ENCODE results near the gene OOSP3.
"Not testable (repeated sequence)": the region's sequence is repeated elsewhere in the genome, so short reads cannot be mapped to it uniquely, and the experiment has no call there.

Gene OOSP3, protein sequence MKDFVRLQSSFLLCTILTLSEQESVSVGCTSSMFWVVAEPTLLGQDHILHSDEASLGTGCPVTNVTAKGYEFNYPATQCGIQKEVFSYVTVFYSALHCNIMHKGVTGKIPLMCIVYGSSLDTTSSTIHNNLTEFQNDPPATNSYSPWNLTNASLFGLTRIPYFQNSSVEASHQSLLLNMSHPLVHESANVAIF

DNA sequence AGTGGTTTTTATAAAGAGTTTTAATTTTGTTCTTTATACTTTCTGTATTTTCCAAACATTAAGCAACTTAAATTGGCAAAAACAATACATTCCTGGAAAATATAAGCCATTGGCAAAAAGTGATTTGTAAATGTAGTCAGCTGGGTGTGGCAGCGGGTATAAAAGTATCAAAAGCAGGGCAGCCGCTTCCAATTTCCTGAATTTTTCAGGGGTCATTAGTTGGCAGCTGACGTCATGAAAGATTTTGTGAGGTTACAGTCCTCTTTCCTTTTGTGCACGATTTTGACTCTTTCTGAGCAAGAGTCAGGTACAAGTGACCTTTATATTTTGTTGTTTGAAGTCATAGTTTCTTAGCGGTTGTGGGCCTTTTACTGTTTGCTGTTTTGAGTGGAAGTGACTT lies at the start of gene OOSP3:
Gene OOSP3 (plus strand): TSS at position 208 of the 400 bp plus-strand sequence. CDS start 27 bp downstream, at position 235.
- in situ Hi-C loops (cut with MboI; ENCODE audit: low sequenced_read_pairs), result no loop called here

DNA sequence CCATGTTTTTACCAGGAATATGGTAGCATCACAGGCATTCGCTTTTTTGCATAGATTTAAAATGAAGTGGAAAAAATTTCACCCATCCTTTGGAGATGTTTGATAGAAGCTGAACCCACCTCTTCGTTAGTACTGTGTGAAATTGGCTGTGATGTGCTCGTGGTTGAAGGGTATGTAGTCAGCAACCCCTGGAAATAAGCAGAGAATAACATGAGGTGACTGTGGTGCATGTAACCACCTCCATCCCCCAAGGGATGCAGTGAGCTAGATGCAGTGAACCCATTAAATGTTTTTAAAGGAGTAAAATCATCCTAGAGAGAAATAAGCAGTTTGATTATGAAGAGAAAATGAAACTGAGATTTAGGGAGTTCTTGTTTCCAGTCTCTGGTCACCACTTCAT lies 49.2 kb upstream of the OOSP3 start:
- in situ Hi-C loops (cut with MboI; ENCODE audit: low sequenced_read_pairs), result loop anchor here (25.0 kb wide), 1 partner anchor 308 kb away; no protein-coding TSS in a partner anchor

DNA sequence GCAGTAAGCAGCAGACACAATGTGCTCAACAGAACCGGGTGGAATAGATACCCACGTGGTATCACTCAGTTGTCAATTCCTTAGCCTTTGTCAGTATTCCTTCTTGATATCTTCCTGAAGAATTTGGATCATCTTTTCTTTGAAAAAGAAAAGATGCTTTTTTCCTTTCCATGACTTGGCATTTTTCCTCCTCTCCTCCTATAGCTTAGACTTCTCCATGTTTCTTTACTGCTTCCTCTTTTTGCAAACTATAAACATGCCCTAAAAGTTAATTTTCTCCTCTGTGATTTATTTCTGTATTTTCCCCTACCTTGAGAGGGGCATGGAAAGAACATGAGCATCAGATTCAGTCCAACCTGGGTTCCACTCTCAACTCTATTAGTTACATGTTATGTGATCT lies 45.0 kb upstream of the OOSP3 start:
- in situ Hi-C loops (cut with MboI; ENCODE audit: low sequenced_read_pairs), result loop anchor here (25.0 kb wide), 1 partner anchor 304 kb away; no protein-coding TSS in a partner anchor

DNA sequence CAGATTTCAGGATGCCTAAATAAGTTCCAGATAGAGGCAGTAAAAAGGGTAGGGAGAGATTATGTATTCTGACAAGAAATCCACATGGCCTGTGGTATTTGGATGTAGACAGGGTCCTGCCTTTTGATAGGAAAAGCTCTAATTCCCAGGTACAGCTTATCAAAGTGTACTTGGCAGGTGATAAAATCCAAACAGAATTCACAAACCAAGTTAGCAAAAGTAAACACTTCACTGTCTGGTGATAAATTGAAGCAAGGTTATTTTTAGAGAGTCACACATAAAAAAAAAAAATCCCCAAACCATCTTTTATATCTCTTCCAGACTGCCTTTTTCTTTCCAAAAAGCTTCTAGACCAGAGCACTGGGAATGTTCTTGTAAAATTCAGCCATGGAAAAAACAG lies 39.0 kb upstream of the OOSP3 start:
- in situ Hi-C loops (cut with MboI; ENCODE audit: low sequenced_read_pairs), result loop anchor here (25.0 kb wide), 1 partner anchor 298 kb away; no protein-coding TSS in a partner anchor

DNA sequence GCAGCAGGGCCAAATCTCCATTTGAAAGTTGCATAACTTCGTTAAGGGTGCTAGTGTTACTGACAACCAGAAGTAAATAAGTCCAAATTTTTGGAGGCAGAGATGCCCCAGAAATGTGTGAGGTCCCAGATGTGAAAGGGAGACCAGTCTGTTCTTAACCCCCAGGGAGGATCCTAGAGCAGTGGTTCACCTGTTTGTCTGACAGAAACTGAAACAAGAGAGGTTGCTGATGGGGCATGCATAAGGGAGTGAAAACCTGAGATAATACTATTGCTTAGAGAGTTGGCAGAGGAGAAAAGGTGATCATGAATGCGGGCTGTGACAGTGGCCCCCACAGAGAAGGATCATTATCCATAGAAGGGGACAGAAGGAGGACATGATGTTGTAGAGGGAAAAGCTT lies 37.1 kb upstream of the OOSP3 start:
- in situ Hi-C loops (cut with MboI; ENCODE audit: low sequenced_read_pairs), result loop anchor here (25.0 kb wide), 1 partner anchor 296 kb away; no protein-coding TSS in a partner anchor

DNA sequence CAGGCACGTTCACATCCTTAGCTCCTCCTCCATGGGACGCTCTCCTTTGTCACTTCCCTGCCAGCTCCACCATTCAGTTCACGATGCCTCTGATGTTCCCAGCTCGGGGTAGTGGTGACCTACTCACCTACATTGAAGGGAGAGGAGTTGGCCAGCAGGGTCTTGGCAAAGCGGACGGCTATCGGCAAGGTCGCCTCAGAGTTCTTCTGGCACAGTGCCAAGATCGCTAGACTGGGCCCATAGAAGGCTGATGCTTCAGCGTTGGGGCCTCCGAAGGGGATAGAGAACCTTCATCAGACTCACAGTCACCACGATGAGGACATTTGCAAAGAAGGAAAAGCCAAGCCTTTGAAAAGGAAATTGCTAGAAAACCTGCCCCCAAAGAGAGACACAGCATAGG lies 36.3 kb upstream of the OOSP3 start:
- in situ Hi-C loops (cut with MboI; ENCODE audit: low sequenced_read_pairs), result loop anchor here (25.0 kb wide), 1 partner anchor 295 kb away; no protein-coding TSS in a partner anchor

DNA sequence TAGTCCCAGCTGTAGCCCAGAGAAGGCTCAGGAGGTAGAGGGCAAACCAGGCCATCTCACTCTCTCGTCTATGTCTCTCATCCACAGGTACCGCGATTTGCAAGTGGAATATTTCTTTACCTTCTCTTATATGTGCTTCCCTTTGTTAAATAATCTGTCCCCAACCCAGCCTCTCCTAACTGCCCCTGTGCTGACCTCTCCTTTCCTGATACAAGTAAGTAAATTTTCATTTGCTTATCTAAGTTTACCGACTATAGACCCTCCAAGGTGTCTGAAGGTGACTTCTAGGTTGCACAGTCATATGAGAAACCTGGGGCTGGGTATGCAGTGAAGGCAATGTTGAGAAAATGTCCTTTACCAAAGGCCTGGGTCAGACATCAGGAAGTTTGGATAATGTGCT lies 33.2 kb upstream of the OOSP3 start, which contains the start of gene CBLIF:
Gene CBLIF (minus strand): TSS at position 101 of the 400 bp plus-strand sequence. CDS start 46 bp downstream, at position 55.
- in situ Hi-C loops (cut with MboI; ENCODE audit: low sequenced_read_pairs), result loop anchor here (25.0 kb wide), 1 partner anchor 292 kb away; no protein-coding TSS in a partner anchor

DNA sequence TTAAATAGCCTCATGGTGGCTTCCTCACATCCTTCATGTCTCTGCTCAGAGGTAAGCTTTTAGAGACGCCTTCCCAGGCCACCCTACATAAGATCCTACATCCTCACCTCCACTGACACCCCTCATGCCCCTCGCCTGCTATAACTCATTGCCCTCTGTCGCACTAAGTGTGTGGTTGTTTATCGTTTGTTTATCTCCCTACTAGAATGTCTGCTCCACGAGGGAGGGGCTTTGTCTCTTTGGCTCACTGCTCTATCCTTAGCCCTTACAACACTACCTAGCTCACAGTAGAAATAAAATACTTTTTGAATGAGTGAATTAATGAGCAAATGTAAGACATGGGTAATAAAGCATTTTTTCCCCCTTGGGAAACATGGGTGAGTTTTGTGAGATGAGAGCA lies 32.0 kb upstream of the OOSP3 start:
- in situ Hi-C loops (cut with MboI; ENCODE audit: low sequenced_read_pairs), result loop anchor here (25.0 kb wide), 1 partner anchor 291 kb away; no protein-coding TSS in a partner anchor

DNA sequence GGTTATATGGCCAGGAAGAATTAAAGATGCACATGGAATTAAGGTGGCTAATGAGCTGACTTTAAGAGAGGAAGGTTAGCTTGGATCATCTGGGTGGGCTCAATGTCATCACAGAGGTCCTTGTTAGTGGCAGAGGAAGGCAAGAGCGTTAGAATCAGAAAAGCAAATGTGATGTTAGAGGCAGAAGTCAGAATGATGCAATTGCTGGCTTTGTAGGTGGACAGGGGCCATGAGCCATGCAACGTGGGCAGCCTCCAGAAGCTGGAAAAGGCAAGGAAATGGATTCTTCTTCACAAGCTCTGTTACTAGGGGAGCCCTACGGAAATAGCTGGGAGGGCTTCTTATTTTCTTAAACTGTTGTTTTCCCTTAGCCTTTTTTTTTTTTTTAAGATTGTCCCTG lies 31.0 kb upstream of the OOSP3 start:
- in situ Hi-C loops (cut with MboI; ENCODE audit: low sequenced_read_pairs), result loop anchor here (25.0 kb wide), 1 partner anchor 290 kb away; no protein-coding TSS in a partner anchor

DNA sequence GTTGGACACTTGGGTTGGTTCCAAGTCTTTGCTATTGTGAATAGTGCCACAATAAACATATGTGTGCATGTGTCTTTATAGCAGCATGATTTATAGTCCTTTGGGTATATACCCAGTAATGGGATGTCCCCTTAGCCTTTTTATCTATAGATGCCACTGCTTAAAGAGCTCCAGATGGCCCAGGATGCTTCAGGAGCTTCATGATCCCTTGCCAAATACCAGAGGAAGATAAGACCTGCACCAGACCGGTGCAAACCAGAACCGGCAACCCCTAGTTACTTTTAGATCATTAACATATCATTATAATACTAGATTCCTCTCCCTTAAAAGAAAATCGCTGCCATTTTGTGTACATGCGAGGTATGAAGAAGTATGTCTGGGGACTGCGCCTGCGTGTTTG lies 30.1 kb upstream of the OOSP3 start:
- in situ Hi-C loops (cut with MboI; ENCODE audit: low sequenced_read_pairs), result loop anchor here (25.0 kb wide), 1 partner anchor 289 kb away; no protein-coding TSS in a partner anchor

DNA sequence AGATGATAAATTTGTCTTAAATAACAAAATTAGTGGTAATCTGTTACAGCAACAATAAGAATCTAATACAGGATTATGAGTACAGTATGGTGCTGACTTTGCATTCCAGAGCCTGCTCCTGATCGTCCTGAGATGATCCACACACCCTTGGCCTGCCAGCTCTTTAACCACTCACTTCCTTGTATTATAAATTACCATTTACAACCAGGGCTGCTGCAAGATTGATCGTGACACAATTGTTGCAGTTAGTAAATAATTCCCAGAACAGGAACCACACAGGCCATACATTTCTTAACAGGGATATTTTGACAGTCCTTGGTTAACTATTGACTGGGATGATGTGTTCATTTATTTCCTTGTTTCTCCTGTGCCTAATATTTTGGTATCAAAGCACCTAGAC lies 29.5 kb upstream of the OOSP3 start:
- in situ Hi-C loops (cut with MboI; ENCODE audit: low sequenced_read_pairs), result loop anchor here (25.0 kb wide), 1 partner anchor 288 kb away; no protein-coding TSS in a partner anchor

DNA sequence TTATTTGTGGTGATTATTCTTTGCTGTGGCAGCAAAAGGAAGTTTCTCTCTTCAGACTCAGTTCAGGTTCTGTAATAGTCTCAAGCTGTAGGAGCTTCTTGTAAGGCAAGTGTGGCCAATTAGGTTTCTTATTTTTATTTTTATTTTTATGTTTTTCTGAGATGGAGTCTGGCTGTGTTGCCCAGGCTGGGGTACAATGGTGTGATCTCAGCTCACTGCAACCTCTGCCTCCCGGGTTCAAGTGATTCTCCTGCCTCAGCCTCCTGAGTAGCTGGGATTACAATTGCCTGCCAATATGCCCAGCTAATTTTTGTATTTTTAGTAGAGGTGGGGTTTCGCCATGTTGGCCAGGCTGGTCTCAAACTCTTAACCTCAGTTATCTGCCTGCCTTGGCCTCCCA lies 29.0 kb upstream of the OOSP3 start:
- in situ Hi-C loops (cut with MboI; ENCODE audit: low sequenced_read_pairs), result loop anchor here (25.0 kb wide), 1 partner anchor 288 kb away; no protein-coding TSS in a partner anchor

DNA sequence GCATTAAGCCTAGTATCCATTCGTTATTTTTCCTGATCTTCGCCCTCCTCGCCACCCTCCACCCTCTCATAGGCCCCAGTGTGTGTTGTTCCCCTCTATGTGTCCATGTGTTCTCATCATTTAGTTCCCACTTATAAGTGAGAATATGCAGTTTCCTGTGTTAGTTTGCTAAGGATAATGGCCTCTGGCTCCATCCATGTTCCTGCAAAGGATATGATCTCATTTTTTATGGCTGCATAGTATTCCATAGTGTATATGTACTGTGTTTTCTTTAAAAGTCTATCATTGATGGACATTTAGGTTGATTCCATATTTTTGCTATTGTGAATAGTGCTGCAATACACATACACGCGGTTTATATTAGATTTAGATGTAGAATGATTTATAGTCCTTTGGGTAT lies 27.2 kb upstream of the OOSP3 start:
- in situ Hi-C loops (cut with MboI; ENCODE audit: low sequenced_read_pairs), result not testable (repeated sequence)

DNA sequence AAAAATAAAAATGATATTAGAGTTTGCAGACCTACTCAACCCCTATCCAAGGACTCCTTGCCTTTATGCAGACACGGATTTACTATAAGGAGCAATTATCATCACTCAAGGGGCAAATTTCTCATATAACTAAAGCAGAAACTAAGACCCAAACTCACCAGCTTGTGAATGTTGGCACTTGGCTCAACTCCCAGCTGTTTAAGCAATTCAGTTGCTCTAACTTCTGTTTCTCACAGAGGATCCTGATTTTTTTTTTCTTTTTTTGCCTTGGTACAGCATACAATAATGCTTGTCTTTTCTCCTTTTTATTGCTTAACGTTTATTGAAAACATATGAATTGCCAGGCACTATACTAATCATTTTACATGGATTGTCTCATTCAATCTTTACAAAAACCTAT lies 23.7 kb upstream of the OOSP3 start:
- in situ Hi-C loops (cut with MboI; ENCODE audit: low sequenced_read_pairs), result no loop called here

DNA sequence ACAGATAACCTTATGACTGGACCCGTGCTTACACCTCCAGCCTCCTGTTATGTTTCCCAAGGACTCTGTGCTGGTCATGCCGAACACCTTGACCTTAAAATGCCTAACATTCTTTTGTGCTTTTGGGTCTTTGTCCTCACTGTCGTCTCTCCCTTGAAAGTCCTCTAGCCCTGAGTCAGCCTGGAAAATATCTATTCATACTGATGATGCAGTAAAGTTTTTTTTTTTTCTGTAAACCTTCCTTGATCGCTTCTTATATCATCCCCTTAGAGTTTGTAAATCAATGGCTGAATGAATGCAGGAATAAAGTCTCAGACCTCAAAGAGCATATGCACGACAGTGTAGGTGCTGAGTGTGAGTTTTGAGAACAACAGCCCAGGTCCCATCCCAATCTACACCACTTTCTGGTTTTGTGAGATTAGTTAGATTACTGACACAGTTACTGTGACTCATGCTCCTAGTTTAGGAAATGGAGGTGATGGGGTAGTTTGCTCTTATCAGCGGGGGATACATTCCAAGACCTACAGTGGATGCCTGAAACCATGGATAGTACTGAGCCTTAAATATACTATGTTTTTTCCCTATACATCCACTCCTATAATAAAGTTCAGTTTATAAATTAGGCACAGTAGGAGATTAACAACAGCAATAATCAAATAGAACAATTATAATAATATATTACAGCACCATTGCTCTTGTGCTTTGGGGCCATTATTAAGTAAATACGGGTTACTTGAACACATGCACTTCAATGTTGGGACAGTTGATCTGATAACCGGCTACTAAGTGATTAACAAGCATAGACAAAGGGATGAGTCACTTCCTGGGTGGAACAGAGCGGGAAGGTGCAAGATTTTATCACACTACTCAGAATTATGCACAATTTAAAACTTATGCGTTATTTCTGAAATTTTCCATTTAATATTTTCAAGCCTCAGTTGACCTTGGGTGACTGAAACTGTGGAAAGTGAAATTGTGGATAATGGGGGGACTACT lies 20.8 kb upstream of the OOSP3 start:
- in situ Hi-C loops (cut with MboI; ENCODE audit: low sequenced_read_pairs), result no loop called here

DNA sequence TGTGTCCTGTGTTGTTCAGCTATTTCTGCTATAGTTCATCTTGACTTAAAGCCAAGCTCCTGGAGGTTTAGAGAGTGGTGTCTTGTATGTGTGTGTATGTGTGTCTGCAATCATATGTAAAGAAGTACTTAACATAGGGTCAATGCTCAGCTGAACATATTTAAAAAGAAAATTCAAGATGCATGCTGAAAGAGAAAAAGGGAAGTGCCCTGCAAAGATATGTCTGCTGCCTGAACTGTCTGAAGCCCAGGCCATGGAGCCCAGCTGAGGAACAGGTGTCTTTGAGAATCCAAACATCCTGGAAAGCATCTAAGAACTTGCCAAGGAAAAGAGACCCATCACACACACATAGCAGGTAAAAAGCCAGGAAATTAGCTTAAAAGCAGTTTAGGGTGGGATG lies 18.9 kb upstream of the OOSP3 start:
- in situ Hi-C loops (cut with MboI; ENCODE audit: low sequenced_read_pairs), result no loop called here

DNA sequence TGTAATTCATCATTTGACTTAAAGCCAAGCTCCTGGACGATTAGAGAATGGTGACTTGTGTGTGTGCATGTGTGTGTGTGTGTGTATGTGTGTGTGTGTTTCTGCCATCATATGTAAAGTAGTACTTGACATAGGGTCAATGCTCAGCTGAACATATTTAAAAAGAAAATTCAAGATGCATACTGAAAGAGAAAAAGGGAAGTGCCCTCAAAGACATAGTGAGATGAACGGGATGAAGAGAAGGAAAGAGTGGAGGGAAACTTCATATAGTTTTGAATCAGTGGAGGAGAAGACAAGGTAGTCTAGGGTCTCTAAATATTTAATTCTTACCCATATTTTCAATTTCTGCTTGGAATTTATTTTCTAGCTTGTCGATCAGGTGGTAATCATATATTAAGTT lies 16.3 kb upstream of the OOSP3 start:
- in situ Hi-C loops (cut with MboI; ENCODE audit: low sequenced_read_pairs), result no loop called here

DNA sequence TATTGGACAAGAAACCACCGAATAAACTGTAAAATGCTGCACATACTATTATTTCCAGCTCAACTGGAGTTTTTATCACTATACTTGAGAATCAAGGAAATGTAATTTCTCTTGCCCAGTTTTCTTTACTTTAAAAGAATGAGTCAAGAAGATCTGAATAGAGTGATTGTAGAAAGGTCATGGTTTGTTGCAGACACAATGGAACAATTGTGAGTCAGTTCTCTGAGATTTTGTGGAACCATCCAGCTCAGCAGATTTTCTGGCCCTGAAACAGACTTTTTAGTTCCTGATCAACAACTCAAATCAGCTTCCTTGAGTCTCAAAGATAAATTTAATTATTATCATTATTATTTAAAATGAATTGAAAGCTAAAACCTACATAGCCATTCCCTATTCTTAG lies 13.6 kb upstream of the OOSP3 start:
- in situ Hi-C loops (cut with MboI; ENCODE audit: low sequenced_read_pairs), result no loop called here

DNA sequence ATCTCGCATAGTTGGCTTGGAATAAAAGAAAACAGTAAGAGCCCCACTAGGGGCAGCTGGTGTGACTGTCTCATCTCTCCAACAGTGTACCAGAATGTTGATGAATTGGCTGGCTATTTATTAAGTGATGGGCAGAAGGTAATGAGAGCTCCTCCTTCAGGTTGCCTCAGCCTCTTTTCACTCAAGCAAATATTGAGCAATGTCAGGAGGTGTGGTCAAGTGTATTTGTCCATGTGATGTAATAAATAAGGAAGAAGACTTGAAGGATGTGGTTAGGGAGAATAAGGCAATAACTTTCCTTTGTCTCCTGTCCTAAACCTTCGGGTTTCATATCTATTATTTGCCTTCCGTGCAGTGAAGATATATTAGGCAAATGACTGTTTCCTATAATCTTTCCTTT lies 12.2 kb upstream of the OOSP3 start, which contains the start of gene TCN1:
Gene TCN1 (minus strand): TSS at position 91 of the 400 bp plus-strand sequence. CDS start 17 bp downstream, at position 74.
- in situ Hi-C loops (cut with MboI; ENCODE audit: low sequenced_read_pairs), result no loop called here

DNA sequence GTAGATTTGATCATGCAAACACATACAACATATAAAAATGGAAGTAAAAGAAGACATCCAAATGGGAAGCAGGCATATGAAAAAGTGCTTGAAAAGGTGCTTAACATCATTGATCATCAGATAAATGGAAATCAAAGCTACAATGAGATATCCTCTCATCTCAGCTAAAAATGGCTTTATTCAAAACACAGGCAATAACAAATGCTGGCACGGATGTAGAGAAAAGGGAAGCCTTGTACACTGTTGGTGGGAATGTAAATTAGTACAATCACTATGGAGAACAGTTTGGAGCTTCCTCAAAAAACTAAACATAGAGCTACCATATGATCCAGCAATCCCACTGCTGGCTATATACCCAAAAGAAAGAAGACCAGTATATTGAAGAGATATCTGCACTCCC lies 11.7 kb upstream of the OOSP3 start:
- in situ Hi-C loops (cut with MboI; ENCODE audit: low sequenced_read_pairs), result no loop called here

DNA sequence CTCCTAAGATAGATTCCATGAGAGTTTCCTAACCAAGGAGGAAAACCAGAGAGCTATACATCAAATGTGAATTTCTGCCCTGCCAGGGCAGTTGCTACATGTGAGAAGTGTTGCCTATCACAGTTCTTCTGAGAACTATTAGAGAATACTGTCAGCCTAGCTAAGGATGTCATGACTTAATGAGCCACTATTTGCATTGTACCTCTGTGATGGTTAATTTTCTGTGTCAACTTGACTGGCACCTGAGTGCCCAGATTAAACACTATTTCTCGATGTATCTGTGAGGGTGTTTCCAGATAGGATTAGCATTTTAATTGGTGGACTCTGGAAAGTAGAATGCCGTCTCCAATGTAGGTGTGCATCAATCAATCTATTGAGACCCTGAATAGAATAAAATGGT lies 10.6 kb upstream of the OOSP3 start:
- in situ Hi-C loops (cut with MboI; ENCODE audit: low sequenced_read_pairs), result no loop called here

Data from HL-60/S4 treated with retinoic acid at 250 ng/mL for 4 days and 3 days (cell line).